Measurements from ENCODE around the gene RYR2.

Gene RYR2

DNA sequence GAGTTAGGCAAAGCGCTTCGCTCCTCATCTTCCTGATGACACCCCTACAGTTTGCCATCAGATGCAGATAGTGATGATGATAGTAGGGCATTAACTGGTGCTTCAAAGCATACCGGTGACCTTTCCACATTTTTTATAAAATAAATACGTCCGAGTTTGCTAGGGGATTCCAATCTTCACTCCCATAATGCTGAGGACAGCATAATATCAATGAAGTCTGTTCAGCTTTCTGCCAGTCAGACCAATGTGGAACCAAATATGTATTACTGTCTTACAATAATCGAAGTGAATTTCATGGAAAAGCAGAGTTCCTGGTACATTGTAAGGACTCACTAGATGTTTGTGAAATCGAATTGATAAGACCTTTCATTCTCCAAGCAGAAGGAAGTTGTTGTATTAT is 258.7 kb downstream of the RYR2 start:
- Mint-ChIP-seq H3K27me3 (ENCODE audit: low read depth, poor library complexity) (no peaks in the 10 kb centered on the region), H3K4me3 (no peak overlapping the region), H3K36me3 (ENCODE audit: low read depth) (no peaks in the 10 kb centered on the region), H3K9me3 (no peaks in the 10 kb centered on the region), H3K4me1 (no peaks in the 10 kb centered on the region), H3K27ac (no peak overlapping the region)
- TF ChIP-seq, protein P1, sequence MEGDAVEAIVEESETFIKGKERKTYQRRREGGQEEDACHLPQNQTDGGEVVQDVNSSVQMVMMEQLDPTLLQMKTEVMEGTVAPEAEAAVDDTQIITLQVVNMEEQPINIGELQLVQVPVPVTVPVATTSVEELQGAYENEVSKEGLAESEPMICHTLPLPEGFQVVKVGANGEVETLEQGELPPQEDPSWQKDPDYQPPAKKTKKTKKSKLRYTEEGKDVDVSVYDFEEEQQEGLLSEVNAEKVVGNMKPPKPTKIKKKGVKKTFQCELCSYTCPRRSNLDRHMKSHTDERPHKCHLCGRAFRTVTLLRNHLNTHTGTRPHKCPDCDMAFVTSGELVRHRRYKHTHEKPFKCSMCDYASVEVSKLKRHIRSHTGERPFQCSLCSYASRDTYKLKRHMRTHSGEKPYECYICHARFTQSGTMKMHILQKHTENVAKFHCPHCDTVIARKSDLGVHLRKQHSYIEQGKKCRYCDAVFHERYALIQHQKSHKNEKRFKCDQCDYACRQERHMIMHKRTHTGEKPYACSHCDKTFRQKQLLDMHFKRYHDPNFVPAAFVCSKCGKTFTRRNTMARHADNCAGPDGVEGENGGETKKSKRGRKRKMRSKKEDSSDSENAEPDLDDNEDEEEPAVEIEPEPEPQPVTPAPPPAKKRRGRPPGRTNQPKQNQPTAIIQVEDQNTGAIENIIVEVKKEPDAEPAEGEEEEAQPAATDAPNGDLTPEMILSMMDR (IDR thresholded peaks at IDR 0.05): no peak
- DNase-seq: no peak

DNA sequence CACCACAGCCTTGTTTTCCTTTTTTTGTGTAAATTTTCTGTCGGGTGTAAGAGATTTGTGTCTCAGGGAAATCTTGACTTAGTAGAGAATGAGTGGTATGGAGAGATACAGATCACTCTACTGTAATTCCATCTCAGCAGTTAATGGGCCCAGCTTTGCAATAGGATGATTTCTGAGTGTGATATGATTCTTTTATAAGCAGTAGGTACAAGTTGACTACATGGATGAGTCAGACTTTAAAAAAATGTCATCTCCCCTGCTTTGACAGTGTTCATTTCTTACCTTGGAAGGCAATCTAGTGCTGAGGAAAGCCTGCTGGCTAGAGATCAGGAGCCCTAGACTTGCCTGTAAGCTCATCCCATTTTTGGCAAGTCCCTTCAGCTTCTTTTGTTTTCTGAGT is 261.9 kb downstream of the RYR2 start:
- H3K27me3 Mint-ChIP-seq (ENCODE audit: low read depth, poor library complexity): no peaks in the 10 kb centered on the region
- H3K4me1 Mint-ChIP-seq: no peaks in the 10 kb centered on the region
- no peak overlapping the region for H3K4me3 Mint-ChIP-seq
- no peak overlapping the region for H3K27ac Mint-ChIP-seq
- TF ChIP-seq, protein P1 (IDR thresholded peaks at IDR 0.05): no peak
- no peaks in the 10 kb centered on the region for H3K9me3 Mint-ChIP-seq
- no peak for DNase-seq
- H3K36me3 Mint-ChIP-seq (ENCODE audit: low read depth): no peaks in the 10 kb centered on the region

DNA sequence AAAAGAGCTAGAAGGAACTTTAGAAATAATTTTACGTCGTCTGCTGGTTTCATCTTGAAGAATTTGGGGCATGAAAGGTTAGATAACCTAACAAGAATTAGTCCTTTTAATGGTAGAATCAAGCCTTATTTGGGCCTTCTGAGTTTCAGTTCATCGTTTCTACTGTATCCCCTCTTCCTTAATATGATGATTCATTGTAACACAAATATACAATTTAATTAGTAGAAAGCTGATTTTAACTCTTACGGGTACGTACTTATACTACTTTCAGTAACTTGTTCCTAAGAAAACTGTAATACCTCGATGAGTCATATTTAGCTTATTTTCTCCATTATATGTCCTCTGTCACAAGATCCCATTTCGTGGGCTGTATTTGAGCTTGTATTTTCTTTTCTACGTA is 264.7 kb downstream of the RYR2 start:
- no peaks in the 10 kb centered on the region for H3K27me3 Mint-ChIP-seq (ENCODE audit: low read depth, poor library complexity)
- H3K4me1 Mint-ChIP-seq: no peaks in the 10 kb centered on the region
- no peak for DNase-seq
- TF ChIP-seq, protein P1 (IDR thresholded peaks at IDR 0.05): no peak
- H3K9me3 Mint-ChIP-seq: no peaks in the 10 kb centered on the region
- no peak overlapping the region for H3K27ac Mint-ChIP-seq
- H3K36me3 Mint-ChIP-seq (ENCODE audit: low read depth): no peaks in the 10 kb centered on the region
- no peak overlapping the region for H3K4me3 Mint-ChIP-seq

DNA sequence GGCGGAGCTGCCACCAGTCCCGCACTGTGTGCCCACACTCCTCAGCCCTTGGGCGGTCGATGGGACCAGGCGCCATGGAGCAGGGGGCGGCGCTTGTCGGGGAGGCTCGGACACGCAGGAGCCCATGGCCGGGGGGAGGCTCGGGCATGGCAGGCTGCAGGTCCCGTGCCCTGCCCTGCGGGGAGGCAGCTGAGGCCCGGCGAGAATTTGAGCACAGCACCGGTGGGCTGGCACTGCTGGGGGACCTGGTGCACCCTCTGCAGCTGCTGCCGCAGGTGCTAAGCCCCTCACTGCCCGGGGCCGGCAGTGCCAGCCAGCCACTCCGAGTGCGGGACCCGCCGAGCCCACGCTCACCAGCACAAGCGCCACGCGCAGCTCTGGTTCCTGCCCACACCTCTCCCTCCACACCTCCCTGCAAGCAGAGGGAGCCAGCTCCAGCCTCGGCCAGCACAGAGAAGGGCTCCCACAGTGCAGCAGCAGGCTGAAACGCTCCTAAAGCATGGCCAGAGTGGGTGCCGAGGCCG is 267.7 kb downstream of the RYR2 start:
- TF ChIP-seq, protein P1 (IDR thresholded peaks at IDR 0.05): no peak
- Mint-ChIP-seq H3K27me3 (ENCODE audit: low read depth, poor library complexity) (no peaks in the 10 kb centered on the region), H3K9me3 (peaks cover 4% of the 10 kb centered on the region), H3K36me3 (ENCODE audit: low read depth) (no peaks in the 10 kb centered on the region), H3K4me3 (no peak overlapping the region), H3K4me1 (no peaks in the 10 kb centered on the region), H3K27ac (no peak overlapping the region)
- no peak for DNase-seq

DNA sequence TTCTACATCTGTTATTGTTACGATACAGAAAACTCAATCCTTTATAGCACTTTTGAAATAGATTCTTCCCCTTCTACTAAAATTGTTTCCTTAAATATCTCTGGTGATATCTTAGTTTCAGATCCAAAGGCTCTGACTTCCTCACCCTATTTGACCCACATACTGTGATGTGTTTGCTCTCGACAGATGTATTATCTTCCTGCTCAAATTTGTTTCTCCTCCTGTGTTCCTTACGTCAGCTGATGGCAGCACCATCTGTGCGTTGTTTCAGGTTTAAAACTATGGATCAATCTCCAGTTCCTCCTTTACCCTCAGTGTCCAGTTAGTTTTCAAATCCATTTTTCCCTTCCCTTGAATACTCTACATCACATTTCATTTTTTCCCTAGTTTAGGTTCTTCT is 274.4 kb downstream of the RYR2 start:
- no peak overlapping the region for H3K27ac Mint-ChIP-seq

DNA sequence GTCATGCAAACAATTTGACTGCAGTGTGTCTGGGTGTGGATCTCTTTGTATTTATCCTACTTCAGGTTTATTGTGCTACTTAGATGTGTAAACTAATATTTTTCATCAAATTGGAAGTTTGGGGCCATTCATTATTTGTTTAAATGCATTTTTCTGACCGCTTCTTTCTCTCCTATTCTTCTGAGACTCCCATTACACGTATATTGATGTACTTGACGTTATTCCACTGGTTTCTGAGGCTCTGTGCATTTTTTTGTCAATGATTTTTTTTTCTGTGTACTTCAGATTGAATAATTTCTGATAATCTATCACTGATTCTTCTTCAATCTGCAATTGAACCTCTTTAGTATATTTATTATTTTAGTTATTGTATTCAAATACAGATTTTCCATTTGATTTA is 276.8 kb downstream of the RYR2 start:
- Mint-ChIP-seq H3K9me3 (no peaks in the 10 kb centered on the region), H3K4me3 (no peak overlapping the region), H3K27ac (no peak overlapping the region), H3K4me1 (no peaks in the 10 kb centered on the region), H3K27me3 (ENCODE audit: low read depth, poor library complexity) (no peaks in the 10 kb centered on the region), H3K36me3 (ENCODE audit: low read depth) (no peaks in the 10 kb centered on the region)
- no peak for DNase-seq
- TF ChIP-seq, protein P1 (IDR thresholded peaks at IDR 0.05): no peak

More for the DNA sequence above, 274.4 kb downstream of the RYR2 start:
- Mint-ChIP-seq H3K27me3 (ENCODE audit: low read depth, poor library complexity) (no peaks in the 10 kb centered on the region), H3K9me3 (peaks cover 4% of the 10 kb centered on the region), H3K4me1 (no peaks in the 10 kb centered on the region), H3K36me3 (ENCODE audit: low read depth) (no peaks in the 10 kb centered on the region), H3K4me3 (no peak overlapping the region)
- no peak for DNase-seq
- TF ChIP-seq, protein P1 (IDR thresholded peaks at IDR 0.05): no peak

Data from nephron progenitor cell (in vitro differentiated cells).